ENCODE results near the gene CCDC70. TPM values are rescaled to one million over a fixed set of nuclear protein-coding genes. Genes with fewer than 3 reads are reported as not detected.
"Not testable (repeated sequence)": the region's sequence is repeated elsewhere in the genome, so short reads cannot be mapped to it uniquely, and the experiment has no call there.

Gene CCDC70
- total and polyA plus RNA-seq, 12 donors, result not detected

DNA sequence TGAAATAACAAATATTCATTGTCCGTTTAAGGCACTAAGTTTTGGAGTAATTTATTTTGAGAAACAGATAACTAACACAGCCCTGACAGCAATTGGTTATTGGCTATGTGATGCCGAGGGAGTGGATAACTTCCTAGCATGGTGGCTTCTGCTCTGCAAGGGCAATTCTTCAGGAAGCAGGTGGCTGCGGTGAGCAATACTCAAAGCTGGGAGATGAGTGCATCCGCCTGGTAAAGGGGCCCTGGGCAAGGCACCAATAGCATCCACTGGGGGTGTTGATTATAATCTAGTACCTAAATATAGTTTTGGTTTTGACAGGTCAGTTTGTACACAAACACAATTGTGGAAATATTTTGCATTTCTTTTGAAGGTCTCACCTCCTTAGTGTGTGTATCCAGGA is 41.0 kb downstream of the CCDC70 start:
- 76 to 92% methylated on average over 4 of the region's 4 CpGs for WGBS, 2 donors
- no peaks in the 10 kb centered on the region for H3K36me3 ChIP-seq
- H3K4me3 ChIP-seq, result no peak overlapping the region
- no peak for ATAC-seq
- no peak overlapping the region for H3K27ac ChIP-seq
- H3K4me1 ChIP-seq, result peaks cover 0 to 13% (median 0%) of the 10 kb centered on the region in 9 donors
- no peak for DNase-seq
- no peak for TF ChIP-seq CTCF (IDR thresholded peaks at IDR 0.05)
- no peaks in the 10 kb centered on the region for H3K27me3 ChIP-seq
- no peaks in the 10 kb centered on the region for H3K9me3 ChIP-seq
- intact Hi-C loops (cut with DNase I), result loop anchor here in 1 of 10 donors (5.0 kb wide), 1 partner anchor 95 kb away; no protein-coding TSS in a partner anchor

- 79 to 94% methylated on average over 6 of the region's 6 CpGs for WGBS, 2 donors
- intact Hi-C loops (cut with DNase I), result no loop called here
- peak in 1 of 8 donors; percentile 18 for ATAC-seq
- Histone ChIP-seq H3K4me1 (peaks cover 0 to 13% (median 0%) of the 10 kb centered on the region in 9 donors), H3K27me3 (no peaks in the 10 kb centered on the region), H3K36me3 (no peaks in the 10 kb centered on the region), H3K4me3 (no peak overlapping the region), H3K9me3 (no peaks in the 10 kb centered on the region), H3K27ac (no peak overlapping the region)
- no peak for TF ChIP-seq CTCF (IDR thresholded peaks at IDR 0.05)
- DNase-seq, result no peak
Observed at GRCh38 chr13:51905787-51906186, 44.0 kb downstream of the CCDC70 start.

GRCh38 chr13:51906581-51906980 is 44.8 kb downstream of the CCDC70 start:
- TF ChIP-seq CTCF (IDR thresholded peaks at IDR 0.05), result no peak
- H3K4me1 ChIP-seq, result peaks cover 0 to 13% (median 0%) of the 10 kb centered on the region in 9 donors
- peak in 7 of 8 donors; percentile 34 to 96 (median 70) for ATAC-seq
- no peaks in the 10 kb centered on the region for H3K27me3 ChIP-seq
- DNase-seq, result peak in 1 of 2 donors; percentile 33
- no peaks in the 10 kb centered on the region for H3K36me3 ChIP-seq
- no peak overlapping the region for H3K27ac ChIP-seq
- WGBS, 2 donors, result 51% methylated on average over 3 of the region's 3 CpGs
- intact Hi-C loops (cut with DNase I), result no loop called here
- H3K9me3 ChIP-seq, result no peaks in the 10 kb centered on the region
- no peak overlapping the region for H3K4me3 ChIP-seq

GRCh38 chr13:51907040-51907732 is 45.4 kb downstream of the CCDC70 start:
- no peak for DNase-seq
- Histone ChIP-seq H3K27me3 (no peaks in the 10 kb centered on the region), H3K4me3 (no peak overlapping the region), H3K4me1 (peaks cover 0 to 13% (median 0%) of the 10 kb centered on the region in 9 donors), H3K27ac (no peak overlapping the region), H3K36me3 (no peaks in the 10 kb centered on the region), H3K9me3 (no peaks in the 10 kb centered on the region)
- peak in 5 of 8 donors; percentile 8 to 51 (median 26) for ATAC-seq
- WGBS, 2 donors, result 73 to 76% methylated on average over 8 of the region's 8 CpGs
- intact Hi-C loops (cut with DNase I), result no loop called here
- no peak for TF ChIP-seq CTCF (IDR thresholded peaks at IDR 0.05)

- peaks cover 0 to 15% (median 0%) of the 10 kb centered on the region in 9 donors for H3K4me1 ChIP-seq
- H3K9me3 ChIP-seq; H3K4me3 ChIP-seq; DNase-seq; H3K27me3 ChIP-seq; ATAC-seq; H3K36me3 ChIP-seq; H3K27ac ChIP-seq; intact Hi-C loops (cut with DNase I): not testable (repeated sequence)
- 90 to 94% methylated on average over 5 of the region's 5 CpGs for WGBS, 2 donors
Observed at GRCh38 chr13:51909265-51909664, 47.5 kb downstream of the CCDC70 start.
